Epithelial cell of esophagus (primary cell): ENCODE results near the gene C10orf53.

Source experiments
- DNase-seq: peaks from one replicate; pipeline ENCODE4 v3.0.0; 2010; ENCODE audit warnings: low read depth
- H3K4me3 ChIP-seq: 2 replicates; pipeline ENCODE4 v1.5.1; 2011; ENCODE audit warnings: mild to moderate bottlenecking, low read length, control low read depth
- CTCF ChIP-seq: IDR thresholded peaks from 2 replicates; pipeline ENCODE4 v1.5.1; 2011; ENCODE audit warnings: low read depth, mild to moderate bottlenecking, low read length, control low read depth, inconsistent platforms; ENCODE audit not compliant: insufficient read depth; ENCODE audit errors: missing control alignments

Gene C10orf53

GRCh38 chr10:49688920-49689319 lies 9.5 kb downstream of the C10orf53 start:
- DNase-seq = peak; percentile 27
- TF ChIP-seq CTCF = no peak
- no peak overlapping the region for H3K4me3 ChIP-seq

GRCh38 chr10:49689882-49690510 lies 10.5 kb downstream of the C10orf53 start:
- no peak overlapping the region for H3K4me3 ChIP-seq
- TF ChIP-seq CTCF = no peak
- no peak for DNase-seq

- no peak for TF ChIP-seq CTCF
Measured at GRCh38 chr10:49690698-49691356, 11.4 kb downstream of the C10orf53 start.

GRCh38 chr10:49691588-49691987 lies 12.1 kb downstream of the C10orf53 start:
- TF ChIP-seq CTCF = no peak
- H3K4me3 ChIP-seq = no peak overlapping the region
- no peak for DNase-seq

More at GRCh38 chr10:49690698-49691356, 11.4 kb downstream of the C10orf53 start:
- DNase-seq = no peak
- H3K4me3 ChIP-seq = no peak overlapping the region

- no peak for TF ChIP-seq CTCF
- no peak for DNase-seq
- H3K4me3 ChIP-seq = no peak overlapping the region
Measured at GRCh38 chr10:49694466-49694865, 15.0 kb downstream of the C10orf53 start.

GRCh38 chr10:49696311-49696710 lies 16.9 kb downstream of the C10orf53 start:
- TF ChIP-seq CTCF = no peak
- DNase-seq = no peak
- no peak overlapping the region for H3K4me3 ChIP-seq

- no peak for TF ChIP-seq CTCF
- H3K4me3 ChIP-seq = no peak overlapping the region
- DNase-seq = no peak
Measured at GRCh38 chr10:49698679-49699078, 19.2 kb downstream of the C10orf53 start.
